Cardiac atrium fibroblast (primary cell): ENCODE data around the gene RNF180. TPM values are rescaled to one million over a fixed set of nuclear protein-coding genes. Genes with fewer than 3 reads are reported as not detected.

Source experiments
- total RNA-seq: library from RNA; depleted of rRNA; stranded (reverse); fragments of >200 nt; gene quantifications from 2 replicates; pipeline ENCODE4 v1.2.3, GENCODE V29; 2015

Gene RNF180, protein sequence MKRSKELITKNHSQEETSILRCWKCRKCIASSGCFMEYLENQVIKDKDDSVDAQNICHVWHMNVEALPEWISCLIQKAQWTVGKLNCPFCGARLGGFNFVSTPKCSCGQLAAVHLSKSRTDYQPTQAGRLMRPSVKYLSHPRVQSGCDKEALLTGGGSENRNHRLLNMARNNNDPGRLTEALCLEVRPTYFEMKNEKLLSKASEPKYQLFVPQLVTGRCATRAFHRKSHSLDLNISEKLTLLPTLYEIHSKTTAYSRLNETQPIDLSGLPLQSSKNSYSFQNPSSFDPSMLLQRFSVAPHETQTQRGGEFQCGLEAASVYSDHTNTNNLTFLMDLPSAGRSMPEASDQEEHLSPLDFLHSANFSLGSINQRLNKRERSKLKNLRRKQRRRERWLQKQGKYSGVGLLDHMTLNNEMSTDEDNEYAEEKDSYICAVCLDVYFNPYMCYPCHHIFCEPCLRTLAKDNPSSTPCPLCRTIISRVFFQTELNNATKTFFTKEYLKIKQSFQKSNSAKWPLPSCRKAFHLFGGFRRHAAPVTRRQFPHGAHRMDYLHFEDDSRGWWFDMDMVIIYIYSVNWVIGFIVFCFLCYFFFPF
- 2.5 and 3.9 TPM in 2 replicates for total RNA-seq

DNA sequence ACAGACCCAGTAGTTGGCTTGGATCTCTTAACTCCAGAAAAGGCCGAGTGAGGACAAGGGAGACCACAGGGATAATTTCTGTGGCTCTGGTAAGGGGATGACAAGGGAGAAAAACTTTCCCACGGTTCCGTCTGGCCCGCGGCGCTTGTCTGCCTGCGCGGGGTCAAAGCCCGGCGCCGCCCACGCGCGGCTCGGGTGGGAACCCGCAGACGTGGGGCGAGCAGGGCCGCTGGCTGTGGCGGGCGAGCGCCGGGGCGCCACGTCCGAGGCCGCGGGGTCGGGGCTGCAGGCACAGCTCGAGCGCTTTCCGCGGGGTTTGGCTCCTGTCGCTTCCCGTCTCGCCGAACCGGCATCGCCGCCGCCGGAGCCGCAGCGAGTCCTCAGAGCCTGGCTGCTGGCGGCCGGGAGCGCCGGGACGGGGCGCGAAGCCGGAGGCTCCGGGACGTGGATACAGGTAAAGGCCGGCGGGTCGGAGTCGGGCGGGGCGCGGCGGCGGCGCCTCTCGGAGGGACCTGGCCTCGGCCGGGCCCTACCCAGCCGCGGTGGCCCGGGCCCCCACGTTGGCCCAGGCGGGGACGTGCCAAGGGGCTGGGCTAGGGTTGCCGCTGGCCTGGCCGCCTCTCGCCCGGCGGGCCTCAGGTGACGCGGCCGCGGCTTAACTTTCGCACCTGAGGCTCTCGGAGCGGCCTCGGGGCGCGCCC lies at the start of gene RNF180:
Gene RNF180, plus strand, starts transcription at position 344 of the 701 bp plus-strand sequence. CDS start 34,965 bp downstream, outside the sequence.

Other genes with a start within 250 kb of the RNF180 start
- gene HTR1A, start 203.4 kb upstream of the RNF180 start, total RNA-seq = not detected in 2 replicates